Renal cortex interstitium (tissue), 11 donors: ENCODE results near the gene JAZF1. TPM values are rescaled to one million over a fixed set of nuclear protein-coding genes. Genes with fewer than 3 reads are reported as not detected.
A peak's percentile ranks its signal among the peaks of the same experiment; 100 is the strongest.

Source experiments
- DNase-seq, 11 donors: peaks; one replicate each; pipeline ENCODE4 v3.0.0-alpha.2; 2013; ENCODE audit warnings: low read depth in 9 of 11, low spot score in 4 of 11; ENCODE audit errors: extremely low read depth in 1 of 11
- polyA plus RNA-seq, 3 donors: library from polyadenylated mRNA; unstranded; fragments of 120-200 nt; gene quantifications; one replicate each; pipeline ENCODE4 v1.2.1, GENCODE V29; 2013; ENCODE audit not compliant: insufficient read length in 3 of 3

The JAZF1 gene
- polyA plus RNA-seq, 3 donors: 11.2 to 14.4 (median 13.8) TPM

- DNase-seq: no peak
These were observed 172.4 kb downstream of the JAZF1 start for GRCh38 chr7:28008171-28008570.

GRCh38 chr7:28006491-28006890 is 174.1 kb downstream of the JAZF1 start:
- no peak for DNase-seq

- DNase-seq: no peak
These were observed 174.8 kb downstream of the JAZF1 start for GRCh38 chr7:28005847-28006231.

- DNase-seq: no peak
These were observed 175.3 kb downstream of the JAZF1 start for GRCh38 chr7:28005075-28005846.

GRCh38 chr7:28003408-28003807 is 177.2 kb downstream of the JAZF1 start:
- no peak for DNase-seq

- DNase-seq: no peak
These were observed 178.0 kb downstream of the JAZF1 start for GRCh38 chr7:28002638-28003037.

- DNase-seq: no peak
These were observed 178.7 kb downstream of the JAZF1 start for GRCh38 chr7:28001896-28002295.

- no peak for DNase-seq
These were observed 180.8 kb downstream of the JAZF1 start for GRCh38 chr7:27999829-28000228.

- DNase-seq: no peak
These were observed 182.2 kb downstream of the JAZF1 start for GRCh38 chr7:27998382-27998781.

- DNase-seq: no peak
These were observed 183.3 kb downstream of the JAZF1 start for GRCh38 chr7:27997188-27997707.

- DNase-seq: no peak
These were observed 184.5 kb downstream of the JAZF1 start for GRCh38 chr7:27996141-27996540.

GRCh38 chr7:27995228-27995627 is 185.4 kb downstream of the JAZF1 start:
- no peak for DNase-seq

- DNase-seq: no peak
These were observed 186.0 kb downstream of the JAZF1 start for GRCh38 chr7:27994639-27995038.

- no peak for DNase-seq
These were observed 187.7 kb downstream of the JAZF1 start for GRCh38 chr7:27992755-27993493.

- DNase-seq: no peak
These were observed 188.5 kb downstream of the JAZF1 start for GRCh38 chr7:27992097-27992496.

GRCh38 chr7:27991006-27991528 is 189.5 kb downstream of the JAZF1 start:
- DNase-seq: no peak

GRCh38 chr7:27976531-27976930 is 204.1 kb downstream of the JAZF1 start:
- no peak for DNase-seq

GRCh38 chr7:27973625-27974024 is 207.0 kb downstream of the JAZF1 start:
- DNase-seq: no peak

GRCh38 chr7:27972276-27972675 is 208.3 kb downstream of the JAZF1 start:
- DNase-seq: no peak

- DNase-seq: peak in 4 of 11 donors; percentile 13 to 45 (median 36)
These were observed 209.3 kb downstream of the JAZF1 start for GRCh38 chr7:27971171-27971812.
